Caki2 (cell line): ENCODE data around the gene ZBTB45. TPM values are rescaled to one million over a fixed set of nuclear protein-coding genes. Genes with fewer than 3 reads are reported as not detected.

ENCODE experiments used
- DNase-seq: peaks from one replicate; pipeline ENCODE4 v3.0.0-alpha.2; 2015; ENCODE audit warnings: low read depth
- in situ Hi-C: cut with HindIII; loops from 2 replicates; pipeline ENCODE4 v1.10.0; 2016; ENCODE audit warnings: low sequenced_read_pairs, low pct_unique_long_range_greater_than_20kb, mixed read lengths
- total RNA-seq: library from RNA; depleted of rRNA; stranded (reverse); fragments of >200 nt; shearing (Covaris generic); gene quantifications from 2 replicates; pipeline ENCODE4 v1.2.3, GENCODE V29; 2014; ENCODE audit warnings: low replicate concordance

Gene ZBTB45
- total RNA-seq, 1 experiment from 2014 or later = 8.9 TPM

GRCh38 chr19:58555920-58556621 lies 36.5 kb upstream of the ZBTB45 start:
- in situ Hi-C loops = no loop called here
- DNase-seq = no peak

GRCh38 chr19:58555369-58555885 lies 35.8 kb upstream of the ZBTB45 start:
- no peak for DNase-seq
- in situ Hi-C loops = no loop called here

- peak; percentile 95 for DNase-seq
- in situ Hi-C loops = no loop called here
Observed at GRCh38 chr19:58554494-58555368, 35.1 kb upstream of the ZBTB45 start, which contains the start of gene CHMP2A. TSS of gene CHMP2A (minus strand) at chr19:58555105. CDS start at chr19:58554212, 893 bp downstream.

GRCh38 chr19:58553799-58554493 lies 34.3 kb upstream of the ZBTB45 start:
- in situ Hi-C loops = no loop called here
- no peak for DNase-seq

GRCh38 chr19:58552655-58553054 lies 33.0 kb upstream of the ZBTB45 start:
- no peak for DNase-seq
- in situ Hi-C loops = no loop called here

- DNase-seq = no peak
- in situ Hi-C loops = no loop called here
Observed at GRCh38 chr19:58551577-58552471, 32.2 kb upstream of the ZBTB45 start.

- in situ Hi-C loops = no loop called here
Observed at GRCh38 chr19:58551123-58551497, 31.5 kb upstream of the ZBTB45 start.

GRCh38 chr19:58550362-58551122 lies 30.9 kb upstream of the ZBTB45 start:
- no peak for DNase-seq
- in situ Hi-C loops = no loop called here

More at GRCh38 chr19:58551123-58551497, 31.5 kb upstream of the ZBTB45 start:
- no peak for DNase-seq

GRCh38 chr19:58549664-58550361 lies 30.2 kb upstream of the ZBTB45 start:
- in situ Hi-C loops = no loop called here
- no peak for DNase-seq

GRCh38 chr19:58548859-58549663 lies 29.5 kb upstream of the ZBTB45 start:
- in situ Hi-C loops = no loop called here
- no peak for DNase-seq

GRCh38 chr19:58547323-58548312 lies 28.0 kb upstream of the ZBTB45 start:
- no peak for DNase-seq
- in situ Hi-C loops = no loop called here

GRCh38 chr19:58546019-58546530 lies 26.5 kb upstream of the ZBTB45 start:
- no peak for DNase-seq
- in situ Hi-C loops = no loop called here

GRCh38 chr19:58545286-58546018 lies 25.8 kb upstream of the ZBTB45 start:
- in situ Hi-C loops = no loop called here
- DNase-seq = no peak
